Activated B cell treated with CpG ODN at 0.5 μM for 24 hours (primary cell): ENCODE results near the gene ARID3B. TPM values are rescaled to one million over a fixed set of nuclear protein-coding genes. Genes with fewer than 3 reads are reported as not detected.

ENCODE experiments used
- ATAC-seq: fragments of 200-7000 bp; cut with Tn5 transposase; one replicate; pipeline ENCODE4 v1.10.0; 2021; ENCODE audit warnings: low read depth, mild to moderate bottlenecking, moderate library complexity
- CTCF ChIA-PET: fragments of 350-600 bp; sonication (Branson Sonifier 250); formaldehyde crosslinking; loops from one replicate; lab custom pipeline; 2021; ENCODE audit warnings: antibody characterized with exemption; lab: Charles Lee
- POLR2A ChIA-PET: fragments of 350-600 bp; sonication (Branson Sonifier 250); formaldehyde crosslinking; loops from one replicate; lab custom pipeline; 2021; ENCODE audit warnings: antibody characterized with exemption; lab: Charles Lee
- DNase-seq: peaks from one replicate; pipeline ENCODE4 v3.0.0; 2022
- H3K27ac Mint-ChIP-seq: one replicate; pipeline ENCODE4 v1.8.0; 2020; ENCODE audit warnings: mixed read lengths
- H3K27me3 Mint-ChIP-seq: one replicate; pipeline ENCODE4 v1.8.0; 2021; ENCODE audit warnings: mixed read lengths
- H3K36me3 Mint-ChIP-seq: one replicate; pipeline ENCODE4 v1.8.0; 2021; ENCODE audit warnings: low read depth, mixed read lengths
- H3K4me1 Mint-ChIP-seq: one replicate; pipeline ENCODE4 v1.8.0; 2021; ENCODE audit warnings: mixed read lengths
- H3K4me3 Mint-ChIP-seq: one replicate; pipeline ENCODE4 v1.8.0; 2020; ENCODE audit warnings: mild to moderate bottlenecking, mixed read lengths
- H3K9me3 Mint-ChIP-seq: one replicate; pipeline ENCODE4 v1.8.0; 2020; ENCODE audit warnings: mixed read lengths
- intact Hi-C: fragments of 100-400 bp; cut with micrococcal nuclease; formaldehyde crosslinking; loops from one replicate; pipeline ENCODE4 v1.15.1; 2024
- total RNA-seq: library from RNA; stranded (reverse); gene quantifications from 2 replicates; pipeline ENCODE4 v1.2.3, GENCODE V29; 2022
- TF ChIP-seq, protein P1 (sequence below): fragments of 200-600 bp; IDR thresholded peaks from one replicate; pipeline ENCODE4 v1.8.0; 2022; ENCODE audit warnings: antibody characterized with exemption, mild to moderate bottlenecking

ARID3B gene
- total RNA-seq, 1 donor from 2014 or later = 26.9 TPM

DNA sequence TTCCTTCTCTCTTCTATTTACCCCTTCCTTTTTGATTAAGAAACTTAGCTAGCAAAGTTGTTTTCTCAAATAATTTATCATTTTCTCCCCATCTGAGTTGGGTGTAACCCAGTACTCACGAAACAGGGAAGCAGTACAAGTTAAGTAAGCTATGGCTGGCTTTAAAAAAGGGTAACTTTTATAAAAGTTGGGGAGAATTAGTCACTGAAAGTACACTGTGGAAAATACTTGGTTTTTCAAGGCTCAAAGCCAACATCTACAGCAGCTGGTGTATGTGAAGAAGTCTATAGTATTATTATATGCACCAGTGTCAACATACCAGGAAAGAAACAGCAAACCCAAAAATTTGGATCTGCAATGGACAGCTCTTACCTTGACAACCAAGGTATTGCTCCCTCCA is 100.1 kb downstream of the ARID3B start:
- no peaks in the 10 kb centered on the region for H3K27me3 Mint-ChIP-seq
- intact Hi-C loops = no loop called here
- no peak overlapping the region for H3K4me3 Mint-ChIP-seq
- TF ChIP-seq, protein P1, sequence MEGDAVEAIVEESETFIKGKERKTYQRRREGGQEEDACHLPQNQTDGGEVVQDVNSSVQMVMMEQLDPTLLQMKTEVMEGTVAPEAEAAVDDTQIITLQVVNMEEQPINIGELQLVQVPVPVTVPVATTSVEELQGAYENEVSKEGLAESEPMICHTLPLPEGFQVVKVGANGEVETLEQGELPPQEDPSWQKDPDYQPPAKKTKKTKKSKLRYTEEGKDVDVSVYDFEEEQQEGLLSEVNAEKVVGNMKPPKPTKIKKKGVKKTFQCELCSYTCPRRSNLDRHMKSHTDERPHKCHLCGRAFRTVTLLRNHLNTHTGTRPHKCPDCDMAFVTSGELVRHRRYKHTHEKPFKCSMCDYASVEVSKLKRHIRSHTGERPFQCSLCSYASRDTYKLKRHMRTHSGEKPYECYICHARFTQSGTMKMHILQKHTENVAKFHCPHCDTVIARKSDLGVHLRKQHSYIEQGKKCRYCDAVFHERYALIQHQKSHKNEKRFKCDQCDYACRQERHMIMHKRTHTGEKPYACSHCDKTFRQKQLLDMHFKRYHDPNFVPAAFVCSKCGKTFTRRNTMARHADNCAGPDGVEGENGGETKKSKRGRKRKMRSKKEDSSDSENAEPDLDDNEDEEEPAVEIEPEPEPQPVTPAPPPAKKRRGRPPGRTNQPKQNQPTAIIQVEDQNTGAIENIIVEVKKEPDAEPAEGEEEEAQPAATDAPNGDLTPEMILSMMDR = no peak
- POLR2A ChIA-PET = interaction anchor here (1.1 kb wide), 1 partner anchor 11 kb away, joined by 3 read pairs; no protein-coding TSS in a partner anchor
- DNase-seq (no peak), ATAC-seq (no peak)
- H3K9me3 Mint-ChIP-seq = no peaks in the 10 kb centered on the region
- peaks cover 72% of the 10 kb centered on the region for H3K36me3 Mint-ChIP-seq
- CTCF ChIA-PET = interaction anchor here (0.9 to 4.1 kb wide), 4 partner anchors 9 to 310 kb away, joined by 3 to 17 read pairs (median 7); no protein-coding TSS in a partner anchor
- no peak overlapping the region for H3K27ac Mint-ChIP-seq
- no peaks in the 10 kb centered on the region for H3K4me1 Mint-ChIP-seq

DNA sequence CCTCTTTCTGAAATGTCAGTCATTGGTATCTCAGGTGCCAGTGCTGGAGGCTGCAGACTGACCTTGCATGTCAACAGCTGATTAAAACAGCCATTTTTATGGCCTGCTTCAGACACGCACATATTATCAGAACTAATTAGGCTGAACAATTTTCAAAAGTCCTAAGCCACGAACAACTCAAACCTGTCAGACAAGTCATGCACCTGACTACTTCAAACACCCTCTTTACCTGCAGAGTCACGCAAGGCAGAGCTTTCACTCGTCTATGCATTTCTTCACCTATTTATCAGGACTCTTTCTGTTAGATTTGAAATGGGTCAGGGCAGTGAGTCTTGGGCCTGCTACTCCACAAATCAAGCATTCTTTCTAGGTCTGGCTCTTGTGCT is 101.3 kb downstream of the ARID3B start:
- Mint-ChIP-seq H3K4me1 (no peaks in the 10 kb centered on the region), H3K27me3 (no peaks in the 10 kb centered on the region), H3K36me3 (peaks cover 68% of the 10 kb centered on the region), H3K9me3 (no peaks in the 10 kb centered on the region), H3K27ac (no peak overlapping the region), H3K4me3 (no peak overlapping the region)
- TF ChIP-seq, protein P1 = no peak
- no peak for DNase-seq
- POLR2A ChIA-PET = interaction anchor here (1.1 kb wide), 1 partner anchor 12 kb away, joined by 3 read pairs; no protein-coding TSS in a partner anchor
- CTCF ChIA-PET = interaction anchor here (3.0 kb wide), 1 partner anchor 10 kb away, joined by 10 read pairs; no protein-coding TSS in a partner anchor
- ATAC-seq = no peak
- intact Hi-C loops = no loop called here

DNA sequence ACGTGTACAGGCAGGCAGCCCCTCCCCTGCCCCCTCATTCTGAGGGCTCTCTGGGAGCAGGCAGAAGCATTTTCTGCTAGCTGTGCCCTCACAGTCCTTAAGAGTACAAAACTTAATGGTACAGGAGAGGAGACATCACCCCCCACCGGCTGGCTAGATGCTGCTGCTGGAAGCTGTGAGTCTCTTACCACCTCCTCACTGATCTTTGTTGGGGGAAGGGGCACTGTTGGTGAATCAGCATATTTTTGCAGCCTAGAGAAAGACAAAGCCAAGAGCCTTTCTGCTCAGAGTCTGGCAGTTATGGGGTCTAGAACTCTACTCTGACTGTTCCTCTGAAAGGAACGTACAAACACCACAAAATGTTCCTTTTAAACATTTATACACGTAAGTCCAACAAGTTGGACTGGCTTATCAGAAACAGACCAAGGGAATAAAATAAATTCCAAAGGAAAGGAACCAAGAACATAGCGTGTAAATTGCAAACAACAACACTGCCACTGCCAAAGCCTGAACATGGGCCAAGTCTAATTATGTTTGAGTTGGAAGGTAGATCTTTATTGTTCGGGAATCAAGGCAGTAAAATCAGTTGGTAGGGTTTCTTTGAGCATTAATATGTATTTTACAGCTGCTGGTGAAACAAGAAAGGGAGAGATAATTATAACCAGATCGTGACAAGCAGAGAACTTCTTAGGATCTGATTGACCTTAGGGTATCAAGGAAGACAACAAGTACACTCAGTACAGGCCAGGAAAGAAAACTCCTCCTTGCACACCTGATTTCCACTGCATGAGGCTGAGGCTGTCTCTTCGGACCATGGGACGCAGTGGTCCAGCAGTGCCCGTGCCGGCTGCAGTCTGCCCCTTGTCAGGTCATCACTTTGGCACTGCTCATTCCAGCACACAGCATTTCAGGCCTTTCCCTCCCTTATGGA is 102.0 kb downstream of the ARID3B start:
- Mint-ChIP-seq H3K36me3 (peaks cover 68% of the 10 kb centered on the region), H3K27me3 (no peaks in the 10 kb centered on the region), H3K4me3 (no peak overlapping the region), H3K9me3 (no peaks in the 10 kb centered on the region), H3K27ac (no peak overlapping the region), H3K4me1 (no peaks in the 10 kb centered on the region)
- POLR2A ChIA-PET = no interaction called here
- no peak for DNase-seq
- ATAC-seq = no peak
- TF ChIP-seq, protein P1 = no peak
- intact Hi-C loops = no loop called here
- CTCF ChIA-PET = no interaction called here

DNA sequence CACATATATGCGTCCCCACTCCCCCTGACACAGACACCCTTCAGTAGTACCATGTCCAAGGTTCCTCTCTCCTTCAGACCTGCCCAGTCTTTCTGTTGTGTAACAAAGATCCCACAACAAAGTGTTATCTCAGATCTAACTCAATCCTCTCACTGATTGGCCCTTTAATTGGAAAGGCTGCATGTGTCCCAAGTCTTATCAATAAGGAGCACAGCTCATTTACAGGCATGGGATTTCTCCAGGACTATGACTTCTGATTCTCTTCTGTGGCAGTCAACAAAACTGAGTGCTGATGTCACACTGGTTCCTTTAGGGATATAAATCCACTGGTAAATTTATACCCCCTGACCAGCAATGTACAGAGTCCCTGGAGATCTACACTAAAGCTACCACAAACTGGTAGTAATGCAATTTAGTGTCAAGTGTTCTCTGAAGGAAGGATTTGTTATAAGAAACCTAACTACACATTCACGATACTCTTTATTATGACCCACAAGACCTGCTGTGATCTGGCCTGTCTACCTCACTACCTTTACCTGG is 102.7 kb downstream of the ARID3B start:
- Mint-ChIP-seq H3K4me3 (no peak overlapping the region), H3K4me1 (no peaks in the 10 kb centered on the region), H3K27me3 (no peaks in the 10 kb centered on the region), H3K36me3 (peaks cover 70% of the 10 kb centered on the region), H3K9me3 (no peaks in the 10 kb centered on the region), H3K27ac (no peak overlapping the region)
- ChIA-PET POLR2A (no interaction called here), CTCF (no interaction called here)
- TF ChIP-seq, protein P1 = no peak
- intact Hi-C loops = no loop called here
- ATAC-seq = no peak
- DNase-seq = no peak

DNA sequence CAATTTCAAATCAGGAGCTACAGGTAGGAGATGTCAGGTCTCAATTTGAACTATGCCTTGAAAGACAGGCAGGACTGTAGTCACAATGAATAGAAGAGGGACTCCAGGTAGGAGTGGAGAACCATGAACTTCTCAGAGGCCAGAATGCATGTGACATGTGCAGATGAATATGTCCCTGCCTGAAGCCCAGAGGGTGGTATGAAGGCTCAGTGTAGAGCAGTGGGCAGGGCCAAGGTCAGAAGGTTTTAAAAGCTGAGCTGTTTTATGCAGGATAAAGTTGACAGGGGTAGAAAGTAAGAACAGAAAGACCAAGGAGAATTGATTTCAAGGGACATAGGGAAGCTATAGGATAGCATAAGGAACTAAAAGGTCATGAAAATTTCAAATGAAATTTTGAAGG is 105.5 kb downstream of the ARID3B start:
- intact Hi-C loops = no loop called here
- no peaks in the 10 kb centered on the region for H3K27me3 Mint-ChIP-seq
- no peak overlapping the region for H3K4me3 Mint-ChIP-seq
- peaks cover 61% of the 10 kb centered on the region for H3K36me3 Mint-ChIP-seq
- H3K4me1 Mint-ChIP-seq = peaks cover 4% of the 10 kb centered on the region
- ChIA-PET POLR2A (no interaction called here), CTCF (interaction anchor here (1.5 kb wide), 1 partner anchor 15 kb away, joined by 3 read pairs; no protein-coding TSS in a partner anchor)
- ATAC-seq (no peak), DNase-seq (no peak)
- no peaks in the 10 kb centered on the region for H3K9me3 Mint-ChIP-seq
- no peak overlapping the region for H3K27ac Mint-ChIP-seq
- TF ChIP-seq, protein P1 = no peak
